Panc1 (cell line): ENCODE measurements around the gene KANSL3. TPM values are rescaled to one million over a fixed set of nuclear protein-coding genes. Genes with fewer than 3 reads are reported as not detected.

Experiments used
- ATAC-seq: fragments of 200-7000 bp; cut with Tn5 transposase; 2 replicates; pipeline ENCODE4 v1.9.1; 2020; ENCODE audit warnings: mild to moderate bottlenecking, moderate library complexity
- BruUV-seq: library from RNA; stranded (reverse); fragments of 400-500 nt; replicated peaks from 2 replicates; lab custom pipeline; 2021; lab: Mats Ljungman, UMichigan
- CTCF ChIA-PET: fragments of 300-600 bp; sonication (Branson Sonifier 250); formaldehyde crosslinking; loops from one replicate; lab custom pipeline; 2022; ENCODE audit warnings: antibody characterized with exemption; lab: Charles Lee
- POLR2A ChIA-PET: fragments of 300-600 bp; sonication (Branson Sonifier 250); formaldehyde crosslinking; loops from one replicate; lab custom pipeline; 2022; ENCODE audit warnings: antibody characterized with exemption; lab: Charles Lee
- DNase-seq: peaks from one replicate; pipeline ENCODE4 v3.0.0-alpha.2; 2010; ENCODE audit warnings: low read depth, low spot score
- H3K27ac ChIP-seq: 2 replicates; pipeline ENCODE4 v1.5.1; 2011; ENCODE audit warnings: mild to moderate bottlenecking, low read length, inconsistent platforms
- H3K27me3 ChIP-seq: fragments of 200-500 bp; sonication (Bioruptor generic); 2 replicates; pipeline ENCODE4 v1.6.0; 2014; ENCODE audit warnings: low read length, inconsistent platforms; ENCODE audit not compliant: control insufficient read depth, insufficient read depth
- H3K36me3 ChIP-seq: fragments of 200-500 bp; sonication (Bioruptor generic); 2 replicates; pipeline ENCODE4 v1.5.1; 2014; ENCODE audit warnings: inconsistent platforms, mild to moderate bottlenecking, low read length, moderate library complexity; ENCODE audit not compliant: control insufficient read depth, insufficient read depth
- H3K4me1 ChIP-seq: 2 replicates; pipeline ENCODE4 v1.5.1; 2011; ENCODE audit warnings: inconsistent platforms, mild to moderate bottlenecking, low read length, moderate library complexity; ENCODE audit not compliant: control insufficient read depth, insufficient read depth
- H3K4me3 ChIP-seq, 2 experiments: 2 replicates each; pipeline ENCODE4 v1.5.1; 2011 to 2012; ENCODE audit warnings: low read depth in 2 of 2, low read length in 2 of 2, mild to moderate bottlenecking in 2 of 2, inconsistent platforms in 1 of 2, moderate library complexity in 1 of 2
- H3K9me3 ChIP-seq: fragments of 200-500 bp; sonication (Bioruptor generic); 2 replicates; pipeline ENCODE4 v1.5.1; 2014; ENCODE audit warnings: low read depth, mild to moderate bottlenecking, inconsistent platforms, low read length, moderate library complexity; ENCODE audit not compliant: control insufficient read depth, insufficient read depth
- POLR2AphosphoS5 ChIP-seq: IDR thresholded peaks from 2 replicates; pipeline ENCODE4 v1.6.1; 2012; ENCODE audit warnings: mild to moderate bottlenecking, low read depth, low read length, moderate library complexity
- SIN3A ChIP-seq: IDR thresholded peaks from 2 replicates; pipeline ENCODE4 v1.6.1; 2012; ENCODE audit warnings: low read depth, mild to moderate bottlenecking, low read length, moderate library complexity, borderline replicate concordance; ENCODE audit not compliant: insufficient read depth
- TCF7L2 ChIP-seq: IDR thresholded peaks from 2 replicates; pipeline ENCODE4 v1.6.1; 2011; ENCODE audit warnings: mild to moderate bottlenecking, low read depth, low read length, inconsistent platforms
- in situ Hi-C: cut with HindIII; loops from 2 replicates; pipeline ENCODE4 v1.10.0; 2016; ENCODE audit warnings: low sequenced_read_pairs, low pct_unique_long_range_greater_than_20kb
- intact Hi-C: fragments of 100-400 bp; cut with micrococcal nuclease; formaldehyde crosslinking; loops from one replicate; pipeline ENCODE4 v1.10.0; 2022; ENCODE audit not compliant: unreplicated experiment
- total RNA-seq: library from RNA; stranded (reverse); gene quantifications from one replicate; pipeline ENCODE4 v1.2.1, GENCODE V29; 2021; ENCODE audit not compliant: unreplicated experiment
- TF ChIP-seq, protein P1 (sequence below): fragments of 450-650 bp; IDR thresholded peaks from 2 replicates; pipeline ENCODE4 v1.5.1; 2017; ENCODE audit warnings: mild to moderate bottlenecking
- TF ChIP-seq, protein P2 (sequence below), 2 experiments: IDR thresholded peaks; 2 replicates each; pipeline ENCODE4 v1.6.1; 2011 to 2012; ENCODE audit warnings: low read depth in 2 of 2, control low read depth in 1 of 2, low read length in 1 of 2, mild to moderate bottlenecking in 1 of 2, moderate library complexity in 1 of 2; ENCODE audit not compliant: insufficient read depth in 1 of 2

KANSL3 gene
- total RNA-seq, 1 experiment from 2014 or later, result 50.3 TPM

DNA sequence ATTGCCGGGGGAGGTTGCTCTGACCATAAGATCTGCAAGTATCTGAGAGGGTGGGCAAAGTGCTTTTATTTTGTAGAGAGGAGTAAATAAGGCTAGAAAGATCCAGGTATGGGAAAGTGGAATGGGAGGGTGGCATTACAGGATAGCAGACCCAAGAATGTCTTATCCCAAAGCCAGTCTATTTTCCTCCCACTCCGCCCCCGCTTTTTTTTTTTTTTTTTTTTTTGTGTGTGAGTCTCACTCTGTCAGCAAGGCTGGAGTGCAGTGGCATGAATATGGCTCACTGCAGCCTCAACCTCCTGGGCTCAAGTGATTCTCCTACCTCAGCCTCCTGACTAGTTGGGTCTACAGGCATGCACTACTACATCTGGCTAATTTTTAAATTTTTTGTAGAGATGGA is 70.0 kb downstream of the KANSL3 start:
- no peak overlapping the region for H3K4me3 ChIP-seq
- H3K27me3 ChIP-seq, result no peaks in the 10 kb centered on the region
- intact Hi-C loops (no loop called here), in situ Hi-C loops (no loop called here)
- no peaks in the 10 kb centered on the region for H3K36me3 ChIP-seq
- no peaks in the 10 kb centered on the region for H3K4me1 ChIP-seq
- no peak for ATAC-seq
- no TSS peak for BruUV-seq
- TF ChIP-seq TCF7L2 (no peak), POLR2AphosphoS5 (no peak), SIN3A (no peak)
- TF ChIP-seq, protein P1, sequence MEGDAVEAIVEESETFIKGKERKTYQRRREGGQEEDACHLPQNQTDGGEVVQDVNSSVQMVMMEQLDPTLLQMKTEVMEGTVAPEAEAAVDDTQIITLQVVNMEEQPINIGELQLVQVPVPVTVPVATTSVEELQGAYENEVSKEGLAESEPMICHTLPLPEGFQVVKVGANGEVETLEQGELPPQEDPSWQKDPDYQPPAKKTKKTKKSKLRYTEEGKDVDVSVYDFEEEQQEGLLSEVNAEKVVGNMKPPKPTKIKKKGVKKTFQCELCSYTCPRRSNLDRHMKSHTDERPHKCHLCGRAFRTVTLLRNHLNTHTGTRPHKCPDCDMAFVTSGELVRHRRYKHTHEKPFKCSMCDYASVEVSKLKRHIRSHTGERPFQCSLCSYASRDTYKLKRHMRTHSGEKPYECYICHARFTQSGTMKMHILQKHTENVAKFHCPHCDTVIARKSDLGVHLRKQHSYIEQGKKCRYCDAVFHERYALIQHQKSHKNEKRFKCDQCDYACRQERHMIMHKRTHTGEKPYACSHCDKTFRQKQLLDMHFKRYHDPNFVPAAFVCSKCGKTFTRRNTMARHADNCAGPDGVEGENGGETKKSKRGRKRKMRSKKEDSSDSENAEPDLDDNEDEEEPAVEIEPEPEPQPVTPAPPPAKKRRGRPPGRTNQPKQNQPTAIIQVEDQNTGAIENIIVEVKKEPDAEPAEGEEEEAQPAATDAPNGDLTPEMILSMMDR, result no peak
- TF ChIP-seq, protein P2, sequence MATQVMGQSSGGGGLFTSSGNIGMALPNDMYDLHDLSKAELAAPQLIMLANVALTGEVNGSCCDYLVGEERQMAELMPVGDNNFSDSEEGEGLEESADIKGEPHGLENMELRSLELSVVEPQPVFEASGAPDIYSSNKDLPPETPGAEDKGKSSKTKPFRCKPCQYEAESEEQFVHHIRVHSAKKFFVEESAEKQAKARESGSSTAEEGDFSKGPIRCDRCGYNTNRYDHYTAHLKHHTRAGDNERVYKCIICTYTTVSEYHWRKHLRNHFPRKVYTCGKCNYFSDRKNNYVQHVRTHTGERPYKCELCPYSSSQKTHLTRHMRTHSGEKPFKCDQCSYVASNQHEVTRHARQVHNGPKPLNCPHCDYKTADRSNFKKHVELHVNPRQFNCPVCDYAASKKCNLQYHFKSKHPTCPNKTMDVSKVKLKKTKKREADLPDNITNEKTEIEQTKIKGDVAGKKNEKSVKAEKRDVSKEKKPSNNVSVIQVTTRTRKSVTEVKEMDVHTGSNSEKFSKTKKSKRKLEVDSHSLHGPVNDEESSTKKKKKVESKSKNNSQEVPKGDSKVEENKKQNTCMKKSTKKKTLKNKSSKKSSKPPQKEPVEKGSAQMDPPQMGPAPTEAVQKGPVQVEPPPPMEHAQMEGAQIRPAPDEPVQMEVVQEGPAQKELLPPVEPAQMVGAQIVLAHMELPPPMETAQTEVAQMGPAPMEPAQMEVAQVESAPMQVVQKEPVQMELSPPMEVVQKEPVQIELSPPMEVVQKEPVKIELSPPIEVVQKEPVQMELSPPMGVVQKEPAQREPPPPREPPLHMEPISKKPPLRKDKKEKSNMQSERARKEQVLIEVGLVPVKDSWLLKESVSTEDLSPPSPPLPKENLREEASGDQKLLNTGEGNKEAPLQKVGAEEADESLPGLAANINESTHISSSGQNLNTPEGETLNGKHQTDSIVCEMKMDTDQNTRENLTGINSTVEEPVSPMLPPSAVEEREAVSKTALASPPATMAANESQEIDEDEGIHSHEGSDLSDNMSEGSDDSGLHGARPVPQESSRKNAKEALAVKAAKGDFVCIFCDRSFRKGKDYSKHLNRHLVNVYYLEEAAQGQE (IDR thresholded peaks at IDR 0.05; ENCODE audit: insufficient read depth in 1 of 2, low read depth in 2 of 2, low read length in 1 of 2), result no peak
- no peak overlapping the region for H3K27ac ChIP-seq
- no peak for DNase-seq
- no peaks in the 10 kb centered on the region for H3K9me3 ChIP-seq
- CTCF ChIA-PET, result no interaction called here
- POLR2A ChIA-PET, result no interaction called here

DNA sequence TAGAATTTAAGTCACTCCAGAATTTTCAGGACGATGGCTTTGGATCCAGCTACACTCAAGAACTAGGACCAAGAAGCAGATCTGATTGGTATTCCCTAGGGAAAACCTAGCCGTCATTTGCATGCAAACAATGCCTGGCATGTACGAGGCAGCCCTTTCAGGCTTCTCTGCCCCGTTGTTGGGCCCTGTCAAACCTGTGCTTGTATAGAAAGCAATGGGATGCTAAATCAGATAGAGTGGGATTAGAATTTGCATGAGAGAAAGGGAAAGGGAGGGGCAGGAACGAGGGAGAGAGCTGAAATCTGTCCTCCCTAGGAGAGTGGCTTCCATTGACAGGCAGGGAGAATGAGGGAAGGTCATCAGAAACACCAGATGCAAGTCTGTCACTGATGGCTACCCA is 73.0 kb downstream of the KANSL3 start:
- in situ Hi-C loops (no loop called here), intact Hi-C loops (no loop called here)
- H3K9me3 ChIP-seq, result no peaks in the 10 kb centered on the region
- H3K4me1 ChIP-seq, result no peaks in the 10 kb centered on the region
- no TSS peak for BruUV-seq
- H3K36me3 ChIP-seq, result no peaks in the 10 kb centered on the region
- H3K27ac ChIP-seq, result no peak overlapping the region
- no peak for ATAC-seq
- no peak for TF ChIP-seq TCF7L2
- TF ChIP-seq POLR2AphosphoS5, result no peak
- TF ChIP-seq, protein P1, result no peak
- TF ChIP-seq, protein P2 (IDR thresholded peaks at IDR 0.05; ENCODE audit: insufficient read depth in 1 of 2, low read depth in 2 of 2, low read length in 1 of 2), result no peak
- TF ChIP-seq SIN3A, result no peak
- ChIA-PET CTCF (no interaction called here), POLR2A (no interaction called here)
- no peak for DNase-seq
- no peak overlapping the region for H3K4me3 ChIP-seq
- H3K27me3 ChIP-seq, result no peaks in the 10 kb centered on the region
